T-helper 1 cell (primary cell): ENCODE measurements around the gene FLNB.

ENCODE experiments used
- DNase-seq, 5 donors: peaks; one replicate each; pipeline ENCODE4 v3.0.0-alpha.2; 2012 to 2020

FLNB gene

DNA sequence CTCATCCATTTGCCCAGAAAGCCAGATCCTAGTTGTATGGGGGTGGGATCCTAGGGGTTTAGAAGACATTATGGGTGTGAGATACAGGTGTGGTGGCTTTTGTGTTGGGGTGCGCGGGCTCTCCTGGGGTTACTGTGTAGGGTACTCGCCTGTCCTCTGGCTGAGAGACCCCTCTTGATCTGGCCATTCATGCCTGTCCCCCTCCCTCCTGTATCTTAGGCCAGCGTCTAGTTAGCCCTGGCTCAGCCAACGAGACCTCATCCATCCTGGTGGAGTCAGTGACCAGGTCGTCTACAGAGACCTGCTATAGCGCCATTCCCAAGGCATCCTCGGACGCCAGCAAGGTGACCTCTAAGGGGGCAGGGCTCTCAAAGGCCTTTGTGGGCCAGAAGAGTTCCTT is 161.1 kb downstream of the FLNB start:
- no peak for DNase-seq

DNA sequence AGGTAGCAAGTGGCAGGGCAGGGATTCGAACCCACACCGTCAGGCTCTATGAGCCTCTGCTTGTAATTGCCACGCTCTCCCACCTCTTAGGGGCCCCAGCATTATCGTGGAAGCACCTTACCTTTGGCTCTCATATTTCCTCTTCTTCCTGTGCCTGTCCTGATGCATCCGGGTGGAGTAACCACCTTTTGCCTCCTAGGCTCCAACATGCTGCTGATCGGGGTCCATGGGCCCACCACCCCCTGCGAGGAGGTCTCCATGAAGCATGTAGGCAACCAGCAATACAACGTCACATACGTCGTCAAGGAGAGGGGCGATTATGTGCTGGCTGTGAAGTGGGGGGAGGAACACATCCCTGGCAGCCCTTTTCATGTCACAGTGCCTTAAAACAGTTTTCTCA is 162.2 kb downstream of the FLNB start:
- DNase-seq, result no peak

DNA sequence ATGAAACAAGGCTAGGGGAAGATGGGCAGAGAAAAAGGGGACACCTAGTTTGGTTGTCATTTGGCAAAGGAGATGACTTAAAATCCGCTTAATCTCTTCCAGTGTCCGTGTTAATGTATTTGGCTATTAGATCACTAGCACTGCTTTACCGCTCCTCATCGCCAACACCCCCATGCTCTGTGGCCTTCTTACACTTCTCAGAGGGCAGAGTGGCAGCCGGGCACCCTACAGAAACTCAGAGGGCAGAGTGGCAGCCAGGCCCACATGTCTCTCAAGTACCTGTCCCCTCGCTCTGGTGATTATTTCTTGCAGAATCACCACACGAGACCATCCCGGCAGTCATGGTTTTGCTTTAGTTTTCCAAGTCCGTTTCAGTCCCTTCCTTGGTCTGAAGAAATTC is 162.9 kb downstream of the FLNB start:
- no peak for DNase-seq

- DNase-seq, result no peak
These were observed 164.9 kb downstream of the FLNB start for GRCh38 chr3:58173029-58173668.

- DNase-seq, result peak in 2 of 5 donors; percentile 7 to 26
These were observed 165.6 kb downstream of the FLNB start for GRCh38 chr3:58173669-58174398.

DNA sequence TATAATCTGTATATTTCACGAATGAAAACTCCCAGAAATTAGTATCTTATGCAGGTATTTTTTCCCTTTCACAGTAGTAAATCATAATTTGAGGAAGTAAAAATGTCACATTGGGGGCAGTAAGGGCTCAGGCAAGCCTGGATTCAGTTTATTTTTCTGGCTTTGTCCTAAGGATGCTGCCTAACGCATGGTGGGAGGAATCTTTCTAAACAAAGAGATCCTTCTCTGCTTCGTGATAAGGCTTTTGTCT is 166.9 kb downstream of the FLNB start:
- DNase-seq, result no peak

GRCh38 chr3:58175437-58176184 is 167.4 kb downstream of the FLNB start:
- DNase-seq, result no peak

DNA sequence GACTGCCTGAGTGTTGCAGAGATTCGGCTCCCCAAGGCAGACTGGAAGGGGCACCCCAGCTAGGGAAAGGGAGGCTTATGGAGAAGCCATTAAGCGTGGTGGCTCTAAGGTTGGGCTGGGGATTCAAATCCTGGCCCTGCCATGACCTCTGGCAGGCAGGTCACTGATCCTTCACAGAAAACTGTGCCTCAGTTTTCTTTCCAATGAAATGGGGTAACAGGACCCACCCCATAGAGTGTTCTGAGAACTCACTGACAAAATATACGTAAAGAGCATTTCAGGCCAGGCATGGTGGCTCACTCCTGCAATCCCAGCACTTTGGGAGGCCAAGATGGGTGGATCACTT is 167.9 kb downstream of the FLNB start:
- DNase-seq, result no peak

GRCh38 chr3:58176827-58177489 is 168.7 kb downstream of the FLNB start:
- no peak for DNase-seq

DNA sequence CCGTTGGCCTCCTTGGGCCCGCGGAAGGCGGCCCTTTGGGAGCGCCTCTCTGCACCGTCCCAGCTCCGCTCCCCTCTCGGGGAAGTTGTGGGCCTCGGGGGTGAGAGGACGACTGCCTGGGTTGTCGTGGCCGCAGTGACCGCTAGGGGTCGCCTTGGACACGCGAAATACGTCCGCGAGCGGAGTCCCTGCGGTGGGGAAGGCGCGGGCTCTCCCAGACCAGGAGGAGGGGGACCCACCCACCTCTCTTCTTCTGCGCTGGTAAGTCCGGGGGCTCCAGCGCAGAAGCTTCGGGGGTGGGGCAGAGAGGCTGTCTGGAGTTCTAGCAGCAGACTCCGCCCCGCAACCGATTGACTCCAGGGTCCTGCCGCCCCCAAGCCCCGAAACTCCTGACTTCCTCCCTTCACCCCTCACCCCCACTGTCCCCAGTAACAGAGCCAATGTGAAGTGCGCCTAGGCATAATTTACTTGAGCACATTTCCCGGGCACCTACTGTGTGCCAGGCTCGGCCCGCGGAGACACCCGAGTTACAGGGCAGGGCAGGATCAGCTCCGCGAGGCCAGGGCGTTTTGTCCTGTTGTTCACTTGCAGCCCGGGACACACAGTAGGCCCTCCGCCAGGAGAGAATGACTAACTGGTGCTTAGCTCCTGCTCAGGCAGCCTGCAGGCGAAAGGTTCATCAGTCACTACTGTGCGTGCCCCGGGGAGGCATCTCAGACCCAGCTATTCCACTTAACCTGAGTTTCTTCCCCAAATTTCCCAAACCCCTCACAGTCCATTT is 169.7 kb downstream of the FLNB start:
- peak; percentile 74 to 88 (median 78) for DNase-seq

- DNase-seq, result peak in 1 of 5 donors; percentile 11
These were observed 170.5 kb downstream of the FLNB start for GRCh38 chr3:58178528-58179234.

GRCh38 chr3:58179235-58180098 is 171.2 kb downstream of the FLNB start:
- no peak for DNase-seq

- no peak for DNase-seq
These were observed 172.1 kb downstream of the FLNB start for GRCh38 chr3:58180099-58180880.

GRCh38 chr3:58180940-58181587 is 172.8 kb downstream of the FLNB start:
- no peak for DNase-seq

- no peak for DNase-seq
These were observed 175.0 kb downstream of the FLNB start for GRCh38 chr3:58183221-58183620.

GRCh38 chr3:58183891-58184290 is 175.7 kb downstream of the FLNB start:
- no peak for DNase-seq

DNA sequence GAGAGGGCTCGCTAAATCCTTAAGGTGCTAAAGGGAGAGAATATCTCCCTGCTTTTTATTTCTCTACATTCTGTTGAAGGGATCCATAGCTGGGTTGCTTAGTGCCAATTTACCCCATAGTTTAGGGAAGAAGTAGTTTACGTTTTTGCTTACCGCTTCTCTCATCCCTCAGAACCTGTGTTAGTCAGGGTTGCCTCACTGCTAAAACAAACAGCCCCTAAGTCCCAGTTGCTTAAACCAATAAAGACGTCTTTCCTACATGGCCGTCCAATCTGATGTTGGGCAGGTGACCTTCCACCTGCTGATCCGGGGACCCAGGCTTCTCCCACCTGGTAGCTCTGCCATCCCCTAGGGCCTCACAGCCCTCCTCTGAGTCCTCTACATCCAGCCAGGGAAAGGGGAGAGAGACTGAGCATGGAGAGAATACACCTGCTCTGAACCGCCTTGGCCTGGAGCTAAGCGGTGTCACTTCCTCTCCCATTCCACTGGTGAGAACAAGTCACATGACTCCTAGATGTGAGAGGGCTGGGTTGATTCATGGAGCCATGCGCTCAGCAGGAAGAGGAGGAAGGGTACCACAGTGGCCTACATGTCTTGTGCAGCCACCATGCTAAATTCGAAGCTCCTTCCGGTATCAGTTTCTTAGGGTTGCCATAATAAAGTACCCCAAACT is 176.2 kb downstream of the FLNB start:
- no peak for DNase-seq

GRCh38 chr3:58184982-58185360 is 176.7 kb downstream of the FLNB start:
- DNase-seq, result no peak

GRCh38 chr3:58188173-58188564 is 179.9 kb downstream of the FLNB start:
- DNase-seq, result no peak
